Mononuclear cell (primary cell): ENCODE data around the gene HS2ST1. TPM values are rescaled to one million over a fixed set of nuclear protein-coding genes. Genes with fewer than 3 reads are reported as not detected.
A peak's percentile ranks its signal among the peaks of the same experiment; 100 is the strongest.

ENCODE experiments used
- H3K27me3 ChIP-seq: 2 replicates; pipeline ENCODE4 v1.6.0; 2011; ENCODE audit warnings: low read length, control low read depth; ENCODE audit not compliant: insufficient read depth
- H3K4me1 ChIP-seq: 2 replicates; pipeline ENCODE4 v1.5.1; 2011; ENCODE audit warnings: mild to moderate bottlenecking, low read length, control low read depth; ENCODE audit not compliant: insufficient read depth
- H3K4me3 ChIP-seq: 2 replicates; pipeline ENCODE4 v1.5.1; 2011; ENCODE audit warnings: mild to moderate bottlenecking, low read length, moderate library complexity
- H3K9me3 ChIP-seq: 2 replicates; pipeline ENCODE4 v1.5.1; 2011; ENCODE audit warnings: low read depth, mild to moderate bottlenecking, control low read depth, low read length
- total RNA-seq: library from RNA; depleted of rRNA; stranded (reverse); fragments of >200 nt; gene quantifications from one replicate; pipeline ENCODE4 v1.2.3, GENCODE V29; 2012

Gene HS2ST1
- total RNA-seq, 1 donor = 7.5 TPM

GRCh38 chr1:87143413-87144135, 229.1 kb downstream of the HS2ST1 start:
- Histone ChIP-seq H3K4me3 (no peak overlapping the region), H3K4me1 (peaks cover 18% of the 10 kb centered on the region), H3K27me3 (no peaks in the 10 kb centered on the region)

DNA sequence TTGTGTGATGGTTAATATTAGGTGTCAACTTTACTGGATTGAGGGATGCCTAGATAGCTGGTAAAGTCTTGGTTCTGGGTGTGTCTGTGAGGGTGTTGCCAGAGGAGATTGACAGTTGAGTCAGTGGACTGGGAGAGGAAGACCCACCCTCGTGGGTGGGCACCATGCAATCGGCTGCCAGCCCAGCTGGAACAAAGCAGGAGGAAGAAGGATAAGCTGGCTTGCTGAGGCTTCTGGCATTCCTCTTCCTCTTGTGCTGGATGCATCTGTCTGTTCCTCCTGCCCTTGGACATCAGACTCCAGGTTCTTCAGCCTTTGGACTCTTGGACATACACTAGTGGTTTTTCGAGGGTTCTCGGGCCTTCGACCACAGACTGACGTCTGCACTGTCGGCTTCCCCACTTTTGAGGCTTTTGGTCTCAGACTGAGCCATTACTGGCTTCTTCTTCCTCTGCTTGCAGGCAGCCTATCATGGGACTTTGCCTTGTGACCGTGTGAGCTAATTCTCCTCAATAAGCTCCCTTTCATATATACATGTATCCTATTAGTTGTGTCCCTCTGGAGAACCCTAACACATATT, 230.0 kb downstream of the HS2ST1 start:
- H3K9me3 ChIP-seq = no peaks in the 10 kb centered on the region
- H3K4me1 ChIP-seq = peaks cover 27% of the 10 kb centered on the region
- H3K27me3 ChIP-seq = no peaks in the 10 kb centered on the region
- H3K4me3 ChIP-seq = no peak overlapping the region

More at GRCh38 chr1:87143413-87144135, 229.1 kb downstream of the HS2ST1 start:
- H3K9me3 ChIP-seq = no peaks in the 10 kb centered on the region

DNA sequence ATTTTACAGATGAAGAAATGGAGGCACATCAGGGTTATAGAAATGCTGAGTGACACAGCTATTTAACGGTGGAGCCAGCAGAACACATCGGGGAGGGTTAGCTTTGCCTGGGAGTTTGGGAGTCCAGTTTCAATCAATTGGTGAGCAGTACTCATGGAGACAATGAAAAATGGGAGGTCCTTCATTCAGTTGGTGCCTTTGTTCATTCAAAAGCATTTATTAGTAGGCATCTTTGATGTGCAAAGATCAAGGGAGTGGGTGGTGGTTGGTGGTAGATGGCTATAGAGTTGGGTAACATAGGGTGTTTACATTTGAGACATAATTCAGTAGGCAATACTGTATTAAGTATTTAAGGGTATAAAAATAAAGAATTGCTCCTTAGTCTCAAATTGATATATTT, 230.5 kb downstream of the HS2ST1 start:
- no peaks in the 10 kb centered on the region for H3K9me3 ChIP-seq

DNA sequence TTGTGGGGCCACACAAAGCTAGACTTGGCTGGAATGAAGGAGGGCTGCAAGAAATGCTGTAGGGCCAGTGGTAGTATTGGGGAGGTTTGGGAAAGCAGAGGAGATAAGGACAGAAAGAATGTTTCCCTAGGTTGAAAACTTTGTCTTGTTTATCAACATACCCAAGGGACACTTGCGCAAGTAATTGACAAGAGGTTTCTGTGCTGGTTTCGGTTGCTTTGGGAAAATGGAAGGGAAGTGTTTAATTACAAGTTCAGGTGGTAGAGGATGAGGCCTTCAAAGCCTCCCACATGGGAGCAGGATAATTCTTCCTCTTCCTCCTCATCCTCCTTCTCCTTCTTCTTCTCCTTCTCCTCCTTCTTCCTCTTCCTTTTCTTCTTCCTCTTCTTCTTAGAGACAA, 232.1 kb downstream of the HS2ST1 start:
- peaks cover 44% of the 10 kb centered on the region for H3K4me1 ChIP-seq

More for the DNA sequence above, 230.5 kb downstream of the HS2ST1 start:
- Histone ChIP-seq H3K27me3 (no peaks in the 10 kb centered on the region), H3K4me3 (no peak overlapping the region), H3K4me1 (peaks cover 33% of the 10 kb centered on the region)

DNA sequence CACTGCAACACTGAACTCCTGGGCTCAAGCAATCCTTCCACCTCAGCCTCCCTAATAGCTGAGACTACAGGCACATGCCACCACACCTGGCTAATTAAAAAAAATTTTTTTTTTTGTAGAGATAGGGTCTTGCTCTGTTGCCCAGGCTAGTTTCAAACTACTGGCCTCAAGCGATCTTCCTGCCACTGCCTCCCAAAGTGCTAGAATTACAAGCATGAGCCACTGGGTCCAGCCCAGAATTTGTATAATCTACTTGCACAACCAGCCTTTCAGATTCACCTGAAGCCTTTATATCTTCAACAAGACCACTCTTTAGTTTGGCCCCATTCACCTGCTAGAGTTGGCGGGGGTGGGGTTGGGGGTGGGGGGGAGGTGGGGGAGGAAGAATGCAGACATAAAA, 232.6 kb downstream of the HS2ST1 start:
- no peaks in the 10 kb centered on the region for H3K9me3 ChIP-seq
- H3K27me3 ChIP-seq = no peaks in the 10 kb centered on the region
- no peak overlapping the region for H3K4me3 ChIP-seq
- peaks cover 48% of the 10 kb centered on the region for H3K4me1 ChIP-seq

More for the DNA sequence above, 232.1 kb downstream of the HS2ST1 start:
- Histone ChIP-seq H3K27me3 (no peaks in the 10 kb centered on the region), H3K9me3 (no peaks in the 10 kb centered on the region), H3K4me3 (no peak overlapping the region)

DNA sequence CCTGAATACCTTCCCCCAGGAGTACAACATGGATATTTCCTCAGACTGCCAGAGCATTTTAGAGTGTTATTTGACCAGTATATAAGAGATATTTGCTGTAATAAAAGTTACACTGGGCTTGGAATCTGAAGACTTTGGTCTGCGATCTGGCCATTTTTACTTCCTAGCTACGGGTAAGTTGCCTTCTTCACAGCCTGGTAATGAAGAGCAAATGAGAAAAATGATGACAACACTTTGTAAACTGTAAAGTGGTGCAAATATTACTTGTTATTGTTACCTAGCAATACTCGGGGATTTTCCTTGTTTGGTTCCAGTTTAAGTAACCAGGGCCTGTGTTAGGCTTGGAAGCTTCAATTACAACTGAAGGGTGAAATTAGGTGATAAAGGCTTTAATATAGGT, 233.4 kb downstream of the HS2ST1 start:
- H3K4me3 ChIP-seq = no peak overlapping the region
- H3K4me1 ChIP-seq = peaks cover 57% of the 10 kb centered on the region
- no peaks in the 10 kb centered on the region for H3K9me3 ChIP-seq
- H3K27me3 ChIP-seq = no peaks in the 10 kb centered on the region

GRCh38 chr1:87148661-87149060, 234.2 kb downstream of the HS2ST1 start:
- no peaks in the 10 kb centered on the region for H3K9me3 ChIP-seq
- H3K4me3 ChIP-seq = no peak overlapping the region
- H3K4me1 ChIP-seq = peaks cover 61% of the 10 kb centered on the region
- no peaks in the 10 kb centered on the region for H3K27me3 ChIP-seq

GRCh38 chr1:87149241-87150041, 235.0 kb downstream of the HS2ST1 start:
- peaks cover 61% of the 10 kb centered on the region for H3K4me1 ChIP-seq
- no peaks in the 10 kb centered on the region for H3K27me3 ChIP-seq
- no peaks in the 10 kb centered on the region for H3K9me3 ChIP-seq
- H3K4me3 ChIP-seq = no peak overlapping the region

- Histone ChIP-seq H3K27me3 (no peaks in the 10 kb centered on the region), H3K4me3 (no peak overlapping the region), H3K9me3 (no peaks in the 10 kb centered on the region), H3K4me1 (peaks cover 61% of the 10 kb centered on the region)
Observed at GRCh38 chr1:87150143-87150542, 235.7 kb downstream of the HS2ST1 start.

DNA sequence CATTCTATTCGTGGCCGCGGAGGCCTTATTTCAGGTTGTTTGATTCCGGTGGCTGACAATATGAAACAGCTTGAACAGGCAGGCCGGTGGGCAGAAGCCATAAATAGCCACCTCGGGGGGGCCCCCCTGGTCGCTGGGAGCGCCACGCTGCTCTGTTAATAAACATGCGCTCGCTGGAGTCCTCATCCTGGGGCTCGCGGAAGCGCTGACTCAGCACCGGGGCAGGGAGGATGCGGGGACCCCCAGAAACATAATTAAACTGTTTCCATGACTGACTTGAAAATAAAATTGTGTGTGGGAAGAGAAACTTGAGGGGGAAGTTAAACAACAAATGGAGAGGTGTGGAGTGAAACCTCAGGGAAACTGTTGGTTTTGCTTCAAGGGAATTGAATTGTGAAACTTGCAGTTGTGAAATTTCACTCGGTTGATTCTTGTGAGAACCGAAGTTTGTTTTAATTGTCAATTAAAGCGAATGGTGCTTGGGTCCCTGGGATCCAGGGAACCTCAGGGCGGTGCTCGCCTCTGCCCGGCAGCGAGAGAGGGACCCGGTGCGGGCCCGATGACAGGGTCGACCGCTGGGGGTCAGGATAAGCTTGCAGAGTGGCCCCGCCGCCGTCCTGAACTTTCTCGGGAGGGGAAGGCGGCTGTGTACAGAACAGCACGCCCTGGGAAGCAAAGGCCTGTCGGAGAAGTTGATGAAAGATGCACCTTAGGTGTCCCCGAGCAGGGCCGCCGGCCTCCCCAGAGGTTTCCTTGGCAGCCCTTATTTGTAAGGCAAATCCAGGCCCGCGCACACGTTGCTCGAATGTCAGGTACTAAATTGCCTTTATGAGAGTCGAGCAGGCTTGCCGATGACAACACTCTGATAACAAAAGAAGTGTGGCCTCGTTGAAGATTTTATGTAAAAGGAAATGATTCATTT, 237.3 kb downstream of the HS2ST1 start:
- Histone ChIP-seq H3K9me3 (no peaks in the 10 kb centered on the region), H3K4me1 (peaks cover 57% of the 10 kb centered on the region), H3K27me3 (no peaks in the 10 kb centered on the region), H3K4me3 (peak overlapping the region; percentile 35)

GRCh38 chr1:87154384-87154783, 239.9 kb downstream of the HS2ST1 start:
- Histone ChIP-seq H3K4me1 (peaks cover 34% of the 10 kb centered on the region), H3K4me3 (no peak overlapping the region), H3K27me3 (no peaks in the 10 kb centered on the region), H3K9me3 (no peaks in the 10 kb centered on the region)

DNA sequence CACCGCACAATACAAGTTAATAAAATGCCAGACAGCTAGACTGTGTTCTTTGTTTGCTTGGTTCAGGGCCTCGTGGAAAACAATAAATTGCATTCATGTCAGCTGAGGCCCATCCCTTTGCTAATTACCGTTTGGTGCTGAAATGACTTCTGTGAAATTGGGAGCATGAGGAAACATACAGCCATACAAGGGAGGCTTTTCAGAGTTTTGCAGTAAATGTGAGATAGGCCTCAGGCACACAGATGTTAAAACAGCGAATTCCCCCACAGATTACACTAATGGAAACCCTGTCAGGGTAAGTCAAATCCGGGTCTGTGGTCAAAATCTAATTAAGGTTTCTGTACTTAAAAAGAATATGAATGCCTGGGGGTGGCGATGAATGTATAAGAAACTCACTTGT, 240.7 kb downstream of the HS2ST1 start:
- peaks cover 26% of the 10 kb centered on the region for H3K4me1 ChIP-seq
- no peaks in the 10 kb centered on the region for H3K9me3 ChIP-seq
- no peak overlapping the region for H3K4me3 ChIP-seq
- H3K27me3 ChIP-seq = no peaks in the 10 kb centered on the region

DNA sequence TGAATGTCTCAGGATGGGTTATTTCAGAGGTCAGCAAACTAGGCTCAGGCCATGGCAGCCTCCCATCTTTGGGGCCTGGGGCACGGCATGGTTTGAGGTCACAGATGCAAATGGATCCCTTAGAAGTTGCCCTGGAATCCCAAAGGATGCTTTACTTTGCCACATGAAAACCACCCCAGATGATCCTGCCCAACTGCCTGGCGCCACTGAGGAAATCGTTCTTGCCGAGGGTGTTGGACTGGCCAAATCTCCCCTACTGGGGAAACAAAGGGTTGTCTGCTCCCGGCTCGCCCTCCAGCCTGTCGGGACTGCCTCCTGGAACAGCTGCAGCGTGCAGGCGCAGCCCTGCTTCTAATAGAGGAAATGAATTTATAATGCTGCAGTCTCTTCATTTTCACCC, 241.2 kb downstream of the HS2ST1 start:
- H3K4me1 ChIP-seq = peaks cover 26% of the 10 kb centered on the region
- no peaks in the 10 kb centered on the region for H3K9me3 ChIP-seq

DNA sequence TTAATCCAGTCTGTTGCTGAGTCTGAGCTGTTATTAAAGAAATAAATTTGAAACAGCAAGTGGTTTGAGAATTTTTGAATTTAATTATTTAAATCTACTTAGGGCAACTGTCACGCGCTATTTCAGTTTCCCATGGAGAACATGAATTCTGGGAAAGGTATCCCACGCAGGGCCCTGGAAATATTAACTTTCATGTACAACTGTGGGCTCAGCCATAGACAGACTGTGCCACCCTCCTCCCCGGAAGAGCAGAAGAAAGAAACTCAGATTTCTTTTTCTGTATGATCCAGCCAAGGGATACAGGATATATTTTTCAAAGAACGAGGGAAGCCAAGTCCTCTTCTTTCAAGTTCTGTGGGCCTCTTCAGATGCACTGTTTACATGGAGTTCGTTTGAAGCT, 241.7 kb downstream of the HS2ST1 start:
- H3K4me1 ChIP-seq = peaks cover 21% of the 10 kb centered on the region
- H3K9me3 ChIP-seq = no peaks in the 10 kb centered on the region
- H3K27me3 ChIP-seq = no peaks in the 10 kb centered on the region
- no peak overlapping the region for H3K4me3 ChIP-seq

More for the DNA sequence above, 241.2 kb downstream of the HS2ST1 start:
- Histone ChIP-seq H3K4me3 (no peak overlapping the region), H3K27me3 (no peaks in the 10 kb centered on the region)
